ENCODE measurements around the gene NTM.

DNA sequence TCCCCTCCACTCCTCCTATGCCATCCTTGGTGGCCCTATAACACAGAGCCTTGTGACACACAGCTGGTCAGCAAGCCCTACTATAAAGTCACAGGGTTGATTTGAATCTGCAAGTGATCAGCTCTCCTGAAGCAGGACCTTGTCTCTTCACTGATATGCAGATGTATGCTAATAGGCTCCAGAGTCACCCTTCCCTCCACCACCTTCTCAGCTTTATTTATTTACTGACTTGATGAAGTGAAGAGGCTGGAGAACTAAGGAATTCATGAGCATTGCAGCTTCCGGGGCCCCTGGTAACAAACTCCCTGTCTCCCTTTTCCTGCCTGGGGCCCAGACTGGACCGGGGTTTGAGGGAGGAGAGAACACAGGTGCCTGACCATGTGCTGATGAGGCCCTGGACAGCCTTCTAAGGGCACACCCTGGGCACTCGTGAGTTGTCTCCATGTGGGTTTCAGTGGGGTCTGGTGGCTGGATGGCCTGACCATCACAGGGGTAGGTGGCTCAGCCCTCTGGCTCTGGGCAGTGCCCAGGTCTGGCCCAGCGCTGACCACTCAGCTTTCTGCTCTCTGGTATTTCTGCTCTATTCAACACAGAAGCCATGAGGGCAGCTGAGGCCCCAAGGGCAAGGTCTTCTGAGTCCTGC, 307.5 kb downstream of the NTM start:
- no peak for TF ChIP-seq JUN (CRISPR knock-in tag; IDR thresholded peaks at IDR 0.05)
- TF ChIP-seq, protein P1, sequence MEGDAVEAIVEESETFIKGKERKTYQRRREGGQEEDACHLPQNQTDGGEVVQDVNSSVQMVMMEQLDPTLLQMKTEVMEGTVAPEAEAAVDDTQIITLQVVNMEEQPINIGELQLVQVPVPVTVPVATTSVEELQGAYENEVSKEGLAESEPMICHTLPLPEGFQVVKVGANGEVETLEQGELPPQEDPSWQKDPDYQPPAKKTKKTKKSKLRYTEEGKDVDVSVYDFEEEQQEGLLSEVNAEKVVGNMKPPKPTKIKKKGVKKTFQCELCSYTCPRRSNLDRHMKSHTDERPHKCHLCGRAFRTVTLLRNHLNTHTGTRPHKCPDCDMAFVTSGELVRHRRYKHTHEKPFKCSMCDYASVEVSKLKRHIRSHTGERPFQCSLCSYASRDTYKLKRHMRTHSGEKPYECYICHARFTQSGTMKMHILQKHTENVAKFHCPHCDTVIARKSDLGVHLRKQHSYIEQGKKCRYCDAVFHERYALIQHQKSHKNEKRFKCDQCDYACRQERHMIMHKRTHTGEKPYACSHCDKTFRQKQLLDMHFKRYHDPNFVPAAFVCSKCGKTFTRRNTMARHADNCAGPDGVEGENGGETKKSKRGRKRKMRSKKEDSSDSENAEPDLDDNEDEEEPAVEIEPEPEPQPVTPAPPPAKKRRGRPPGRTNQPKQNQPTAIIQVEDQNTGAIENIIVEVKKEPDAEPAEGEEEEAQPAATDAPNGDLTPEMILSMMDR (IDR thresholded peaks at IDR 0.05), result no peak
